HepG2 (cell line): ENCODE data around the gene BCAT1.

ENCODE experiments used
- CREM ChIP-seq, 2 experiments: sonication (generic) in 1 of 2; formaldehyde crosslinking in 1 of 2; IDR thresholded peaks; 2 replicates each; pipeline versions ENCODE4 v1.4.0 to v1.6.1; 2016 to 2020; ENCODE audit warnings: antibody characterized with exemption in 1 of 2, mild to moderate bottlenecking in 1 of 2, missing genetic modification reagents in 1 of 2
- FOSL1 ChIP-seq: sonication (generic); formaldehyde crosslinking; IDR thresholded peaks from 2 replicates; pipeline ENCODE4 v1.9.0; 2021; ENCODE audit warnings: missing genetic modification reagents, borderline replicate concordance
- GABPA ChIP-seq, 2 experiments: IDR thresholded peaks; 2 replicates each; pipeline ENCODE4 v1.6.1; 2011 to 2016; ENCODE audit warnings: low read depth in 2 of 2, low read length in 1 of 2, missing biosample characterization in 1 of 2, missing genetic modification characterization in 1 of 2
- NPAS2 ChIP-seq: sonication (generic); formaldehyde crosslinking; IDR thresholded peaks from 2 replicates; pipeline ENCODE4 v1.8.0; 2022; ENCODE audit warnings: mild to moderate bottlenecking, missing genetic modification reagents, borderline replicate concordance
- RAD51 ChIP-seq: fragments of 450-650 bp; IDR thresholded peaks from 2 replicates; pipeline ENCODE4 v1.6.1; 2016; ENCODE audit warnings: borderline replicate concordance
- TARDBP ChIP-seq: sonication (generic); formaldehyde crosslinking; IDR thresholded peaks from 2 replicates; pipeline ENCODE4 v1.8.0; 2022; ENCODE audit warnings: mild to moderate bottlenecking, missing genetic modification reagents
- TF ChIP-seq, protein P1 (sequence below): sonication (generic); formaldehyde crosslinking; IDR thresholded peaks from 2 replicates; pipeline ENCODE4 v1.4.0; 2020; ENCODE audit warnings: missing genetic modification reagents

DNA sequence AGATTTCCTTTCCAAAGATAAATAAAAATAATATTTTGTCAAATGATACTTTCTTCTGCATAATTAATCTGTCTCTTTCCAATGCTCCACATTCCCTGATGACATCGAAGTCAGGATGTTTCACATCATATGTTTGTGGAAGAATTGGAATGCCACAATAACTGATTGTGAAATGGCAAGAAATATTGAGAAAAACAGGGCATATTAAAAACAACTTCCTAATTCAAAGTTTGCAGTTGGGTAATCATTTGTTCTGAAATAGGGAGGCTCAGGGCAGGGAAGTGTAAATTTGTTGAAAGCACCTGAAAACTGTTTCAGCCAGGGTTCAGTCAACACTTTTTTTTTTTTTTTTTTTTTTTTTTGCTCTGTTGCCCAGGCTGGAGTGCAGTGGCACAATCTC is 50.7 kb downstream of the BCAT1 start:
- TF ChIP-seq FOSL1 (CRISPR knock-in tag) (no peak), RAD51 (no peak), CREM (IDR thresholded peaks at IDR 0.05) (no peak), CREM (CRISPR knock-in tag; IDR thresholded peaks at IDR 0.05) (no peak), GABPA (IDR thresholded peaks at IDR 0.05; ENCODE audit: low read depth, low read length) (no peak), GABPA (CRISPR knock-in tag; IDR thresholded peaks at IDR 0.05; ENCODE audit: low read depth) (no peak), TARDBP (CRISPR knock-in tag) (no peak), NPAS2 (CRISPR knock-in tag) (no peak)
- TF ChIP-seq, protein P1, sequence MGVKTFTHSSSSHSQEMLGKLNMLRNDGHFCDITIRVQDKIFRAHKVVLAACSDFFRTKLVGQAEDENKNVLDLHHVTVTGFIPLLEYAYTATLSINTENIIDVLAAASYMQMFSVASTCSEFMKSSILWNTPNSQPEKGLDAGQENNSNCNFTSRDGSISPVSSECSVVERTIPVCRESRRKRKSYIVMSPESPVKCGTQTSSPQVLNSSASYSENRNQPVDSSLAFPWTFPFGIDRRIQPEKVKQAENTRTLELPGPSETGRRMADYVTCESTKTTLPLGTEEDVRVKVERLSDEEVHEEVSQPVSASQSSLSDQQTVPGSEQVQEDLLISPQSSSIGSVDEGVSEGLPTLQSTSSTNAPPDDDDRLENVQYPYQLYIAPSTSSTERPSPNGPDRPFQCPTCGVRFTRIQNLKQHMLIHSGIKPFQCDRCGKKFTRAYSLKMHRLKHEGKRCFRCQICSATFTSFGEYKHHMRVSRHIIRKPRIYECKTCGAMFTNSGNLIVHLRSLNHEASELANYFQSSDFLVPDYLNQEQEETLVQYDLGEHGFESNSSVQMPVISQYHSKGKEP (CRISPR knock-in tag): no peak
